HUES64 (cell line): ENCODE results near the gene SAMD4A.

Experiments used
- H3K27ac ChIP-seq: 2 replicates; pipeline ENCODE4 v1.7.0; 2013; ENCODE audit warnings: low read depth, low read length, inconsistent platforms
- H3K27me3 ChIP-seq: 2 replicates; pipeline ENCODE4 v1.6.1; 2013; ENCODE audit warnings: mild to moderate bottlenecking, low read length; ENCODE audit not compliant: insufficient read depth
- H3K36me3 ChIP-seq: 2 replicates; pipeline ENCODE4 v1.6.1; 2013; ENCODE audit warnings: mild to moderate bottlenecking, low read length; ENCODE audit not compliant: insufficient read depth
- H3K4me1 ChIP-seq: 2 replicates; pipeline ENCODE4 v1.6.1; 2013; ENCODE audit warnings: mild to moderate bottlenecking, low read length, moderate library complexity; ENCODE audit not compliant: insufficient read depth
- H3K4me3 ChIP-seq: 2 replicates; pipeline ENCODE4 v1.5.1; 2013; ENCODE audit warnings: mild to moderate bottlenecking, low read length, moderate library complexity
- H3K9ac ChIP-seq: 2 replicates; pipeline ENCODE4 v1.6.1; 2013; ENCODE audit warnings: mild to moderate bottlenecking, low read depth, low read length
- H3K9me3 ChIP-seq: 2 replicates; pipeline ENCODE4 v1.6.1; 2013; ENCODE audit warnings: low read depth, low read length; ENCODE audit not compliant: insufficient read depth
- WGBS: fragments of 150-250, 120-280 bp; methylation state at CpG from one replicate; pipeline ENCODE4 v1.1.7; 2013; ENCODE audit warnings: missing lambda C conversion rate; 5-methylcytosine and 5-hydroxymethylcytosine counted together

The SAMD4A gene

GRCh38 chr14:54660604-54661111 is 93.7 kb downstream of the SAMD4A start:
- no peak overlapping the region for H3K4me3 ChIP-seq
- H3K9ac ChIP-seq, result no peak overlapping the region
- H3K27me3 ChIP-seq, result no peaks in the 10 kb centered on the region
- 95% methylated on average over 3 of the region's 4 CpGs for WGBS
- H3K9me3 ChIP-seq, result no peaks in the 10 kb centered on the region
- no peaks in the 10 kb centered on the region for H3K36me3 ChIP-seq
- H3K4me1 ChIP-seq, result no peaks in the 10 kb centered on the region
- H3K27ac ChIP-seq, result no peak overlapping the region

- Histone ChIP-seq H3K27ac (no peak overlapping the region), H3K4me1 (no peaks in the 10 kb centered on the region), H3K9me3 (no peaks in the 10 kb centered on the region), H3K27me3 (no peaks in the 10 kb centered on the region), H3K4me3 (no peak overlapping the region), H3K36me3 (no peaks in the 10 kb centered on the region), H3K9ac (no peak overlapping the region)
- 85% methylated on average over 7 of the region's 7 CpGs for WGBS
These were observed 95.7 kb downstream of the SAMD4A start for GRCh38 chr14:54662491-54663133.

- H3K27me3 ChIP-seq, result no peaks in the 10 kb centered on the region
- no peaks in the 10 kb centered on the region for H3K36me3 ChIP-seq
- no peak overlapping the region for H3K4me3 ChIP-seq
- H3K4me1 ChIP-seq, result 0 out of 2 replicates have a peak, but pooled peaks cover 3% of the 10 kb centered on the region
- no peak overlapping the region for H3K9ac ChIP-seq
- H3K27ac ChIP-seq, result no peak overlapping the region
- WGBS, result 89% methylated on average over 2 of the region's 2 CpGs
- no peaks in the 10 kb centered on the region for H3K9me3 ChIP-seq
These were observed 98.0 kb downstream of the SAMD4A start for GRCh38 chr14:54664961-54665360.

GRCh38 chr14:54665946-54666345 is 99.0 kb downstream of the SAMD4A start:
- H3K36me3 ChIP-seq, result no peaks in the 10 kb centered on the region
- H3K4me3 ChIP-seq, result no peak overlapping the region
- no peaks in the 10 kb centered on the region for H3K27me3 ChIP-seq
- H3K4me1 ChIP-seq, result 0 out of 2 replicates have a peak, but pooled peaks cover 9% of the 10 kb centered on the region
- H3K27ac ChIP-seq, result no peak overlapping the region
- 95% methylated on average over 1 of the region's 1 CpG for WGBS
- no peak overlapping the region for H3K9ac ChIP-seq
- H3K9me3 ChIP-seq, result no peaks in the 10 kb centered on the region

GRCh38 chr14:54667026-54667744 is 100.3 kb downstream of the SAMD4A start:
- Histone ChIP-seq H3K27me3 (no peaks in the 10 kb centered on the region), H3K4me1 (peaks cover 16% of the 10 kb centered on the region), H3K4me3 (no peak overlapping the region), H3K9ac (no peak overlapping the region), H3K27ac (no peak overlapping the region), H3K9me3 (no peaks in the 10 kb centered on the region), H3K36me3 (no peaks in the 10 kb centered on the region)
- 96% methylated on average over 4 of the region's 4 CpGs for WGBS

GRCh38 chr14:54667764-54668163 is 100.8 kb downstream of the SAMD4A start:
- peaks cover 21% of the 10 kb centered on the region for H3K4me1 ChIP-seq
- H3K27me3 ChIP-seq, result no peaks in the 10 kb centered on the region
- H3K9ac ChIP-seq, result no peak overlapping the region
- no peaks in the 10 kb centered on the region for H3K9me3 ChIP-seq
- no peaks in the 10 kb centered on the region for H3K36me3 ChIP-seq
- 95% methylated on average over 8 of the region's 8 CpGs for WGBS
- no peak overlapping the region for H3K4me3 ChIP-seq
- no peak overlapping the region for H3K27ac ChIP-seq

- no peak overlapping the region for H3K27ac ChIP-seq
- no peak overlapping the region for H3K9ac ChIP-seq
- no peaks in the 10 kb centered on the region for H3K36me3 ChIP-seq
- no peak overlapping the region for H3K4me3 ChIP-seq
- peaks cover 40% of the 10 kb centered on the region for H3K4me1 ChIP-seq
- H3K27me3 ChIP-seq, result no peaks in the 10 kb centered on the region
- 83% methylated on average over 19 of the region's 20 CpGs for WGBS
- no peaks in the 10 kb centered on the region for H3K9me3 ChIP-seq
These were observed 103.0 kb downstream of the SAMD4A start for GRCh38 chr14:54669721-54670561.

GRCh38 chr14:54671537-54671936 is 104.6 kb downstream of the SAMD4A start:
- WGBS, result 91% methylated on average over 4 of the region's 4 CpGs
- Histone ChIP-seq H3K27me3 (no peaks in the 10 kb centered on the region), H3K9ac (no peak overlapping the region), H3K4me3 (no peak overlapping the region), H3K9me3 (no peaks in the 10 kb centered on the region), H3K36me3 (no peaks in the 10 kb centered on the region), H3K4me1 (peaks cover 51% of the 10 kb centered on the region), H3K27ac (no peak overlapping the region)

- Histone ChIP-seq H3K9me3 (no peaks in the 10 kb centered on the region), H3K27ac (no peak overlapping the region), H3K4me3 (no peak overlapping the region), H3K4me1 (peaks cover 58% of the 10 kb centered on the region), H3K27me3 (no peaks in the 10 kb centered on the region), H3K9ac (no peak overlapping the region), H3K36me3 (no peaks in the 10 kb centered on the region)
- WGBS, result 69% methylated on average over 7 of the region's 7 CpGs
These were observed 105.3 kb downstream of the SAMD4A start for GRCh38 chr14:54672181-54672580.

- WGBS, result 88% methylated on average over 5 of the region's 5 CpGs
- H3K4me3 ChIP-seq, result no peak overlapping the region
- H3K36me3 ChIP-seq, result no peaks in the 10 kb centered on the region
- H3K27me3 ChIP-seq, result no peaks in the 10 kb centered on the region
- peaks cover 63% of the 10 kb centered on the region for H3K4me1 ChIP-seq
- no peaks in the 10 kb centered on the region for H3K9me3 ChIP-seq
- no peak overlapping the region for H3K27ac ChIP-seq
- no peak overlapping the region for H3K9ac ChIP-seq
These were observed 105.8 kb downstream of the SAMD4A start for GRCh38 chr14:54672688-54673087.
